ENCODE data around the gene TMEM120B.
A peak's percentile ranks its signal among the peaks of the same experiment; 100 is the strongest.

The TMEM120B gene

DNA sequence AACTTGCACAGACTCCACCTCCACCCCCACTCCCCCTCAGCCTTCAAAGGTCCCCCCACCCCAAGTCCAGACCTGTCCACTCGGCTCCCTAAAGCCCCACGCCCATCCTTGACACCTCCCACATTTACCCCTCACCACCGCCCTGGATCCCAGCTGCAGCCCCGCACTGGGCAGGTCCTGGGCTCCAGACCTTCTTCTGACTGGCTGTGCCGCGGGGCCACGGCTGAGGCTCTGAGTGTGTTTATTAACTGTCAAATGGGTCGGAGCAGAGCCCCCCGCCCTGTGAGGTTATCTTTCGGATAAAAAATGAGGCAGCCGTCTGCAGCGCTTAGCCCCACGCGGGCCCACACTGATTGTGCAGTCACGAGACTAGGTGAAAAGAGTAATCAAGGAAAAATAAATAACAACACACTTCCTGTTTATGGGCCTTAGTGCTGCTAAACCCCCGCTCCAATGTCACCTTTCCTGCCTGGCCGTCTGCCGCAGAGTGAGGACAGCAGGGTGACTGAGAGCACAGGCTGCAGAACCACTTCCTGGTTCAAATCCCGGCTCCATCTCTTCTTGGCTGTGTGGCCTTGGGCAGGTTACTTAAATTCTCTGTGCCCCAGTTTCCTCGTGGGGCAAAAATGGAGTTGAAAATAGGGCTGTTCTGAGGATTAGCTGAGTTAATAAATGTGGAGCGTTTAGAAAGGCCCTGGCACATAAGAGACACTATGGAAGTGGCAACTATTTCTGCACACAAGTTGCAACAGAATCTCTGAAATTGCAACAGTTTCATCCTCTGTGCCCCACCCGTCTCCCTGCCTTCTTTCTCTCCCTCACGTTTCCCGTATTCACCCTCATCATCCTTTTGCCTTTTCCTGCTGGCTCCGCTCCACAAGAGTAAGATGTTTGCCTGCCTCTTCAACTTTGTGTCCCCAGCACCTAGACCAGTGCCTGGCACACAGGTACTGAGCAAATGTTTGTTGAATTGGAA lies 100.7 kb downstream of the TMEM120B start:
- no peaks in the 10 kb centered on the region for H3K9me2 ChIP-seq (ENCODE audit: low read depth, low read length)
- H3K79me2 ChIP-seq (ENCODE audit: insufficient read depth, low read length): no peaks in the 10 kb centered on the region
- peaks cover 65% of the 10 kb centered on the region for H3K36me3 ChIP-seq (ENCODE audit: insufficient read depth, low read length)
- no peak for TF ChIP-seq EZH2 (IDR thresholded peaks at IDR 0.05; ENCODE audit: borderline replicate concordance, low read length)
- peak overlapping the region; percentile 85 for H3K4me2 ChIP-seq (ENCODE audit: low read length)
- peak overlapping the region; percentile 65 for H3K4me3 ChIP-seq (ENCODE audit: low read depth, low read length, poor library complexity, severe bottlenecking)
- H3F3A ChIP-seq (ENCODE audit: insufficient read depth, low read length): 0 out of 2 replicates have a peak, but pooled peaks cover 5% of the 10 kb centered on the region
- H3K9ac ChIP-seq (ENCODE audit: low read length): peak overlapping the region; percentile 58; the same call in 1 of the 2 replicates
- H2AFZ ChIP-seq (ENCODE audit: low read length): no peak overlapping the region
- peak overlapping the region; percentile 9 for H3K27ac ChIP-seq (ENCODE audit: low read depth, low read length, poor library complexity, severe bottlenecking)
- H3K27me3 ChIP-seq (ENCODE audit: insufficient read depth, low read length): no peaks in the 10 kb centered on the region
- no peaks in the 10 kb centered on the region for H4K20me1 ChIP-seq (ENCODE audit: insufficient read depth, low read length)
- H3K9me3 ChIP-seq (ENCODE audit: low read length): no peaks in the 10 kb centered on the region
- H3K4me1 ChIP-seq (ENCODE audit: insufficient read depth, low read length, severe bottlenecking): peaks cover 32% of the 10 kb centered on the region

DNA sequence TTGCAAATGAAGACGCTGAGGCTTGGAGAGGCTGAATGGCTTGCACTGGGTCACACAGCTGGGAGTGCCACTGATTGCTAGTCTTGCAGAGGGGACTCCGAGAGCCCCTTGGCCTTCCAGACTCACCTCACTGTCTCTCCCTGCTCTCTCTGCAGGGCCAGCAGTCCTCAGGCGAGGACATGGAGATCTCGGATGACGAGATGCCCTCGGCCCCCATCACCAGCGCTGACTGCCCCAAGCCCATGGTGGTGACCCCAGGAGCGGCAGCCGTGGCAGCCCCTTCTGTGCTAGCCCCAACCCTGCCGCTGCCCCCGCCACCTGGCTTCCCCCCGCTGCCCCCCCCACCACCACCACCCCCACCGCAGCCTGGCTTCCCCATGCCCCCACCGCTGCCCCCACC lies 101.4 kb downstream of the TMEM120B start:
- peak overlapping the region; percentile 85; the same call in 1 of the 2 replicates for H3K4me2 ChIP-seq (ENCODE audit: low read length)
- H3K27me3 ChIP-seq (ENCODE audit: insufficient read depth, low read length): no peaks in the 10 kb centered on the region
- no peaks in the 10 kb centered on the region for H4K20me1 ChIP-seq (ENCODE audit: insufficient read depth, low read length)
- H3K27ac ChIP-seq (ENCODE audit: low read depth, low read length, poor library complexity, severe bottlenecking): no peak overlapping the region
- H2AFZ ChIP-seq (ENCODE audit: low read length): no peak overlapping the region
- H3F3A ChIP-seq (ENCODE audit: insufficient read depth, low read length): 0 out of 2 replicates have a peak, but pooled peaks cover 5% of the 10 kb centered on the region
- H3K79me2 ChIP-seq (ENCODE audit: insufficient read depth, low read length): no peaks in the 10 kb centered on the region
- no peak overlapping the region for H3K4me3 ChIP-seq (ENCODE audit: low read depth, low read length, poor library complexity, severe bottlenecking)
- no peaks in the 10 kb centered on the region for H3K9me3 ChIP-seq (ENCODE audit: low read length)
- H3K9ac ChIP-seq (ENCODE audit: low read length): no peak overlapping the region
- TF ChIP-seq, protein P1, sequence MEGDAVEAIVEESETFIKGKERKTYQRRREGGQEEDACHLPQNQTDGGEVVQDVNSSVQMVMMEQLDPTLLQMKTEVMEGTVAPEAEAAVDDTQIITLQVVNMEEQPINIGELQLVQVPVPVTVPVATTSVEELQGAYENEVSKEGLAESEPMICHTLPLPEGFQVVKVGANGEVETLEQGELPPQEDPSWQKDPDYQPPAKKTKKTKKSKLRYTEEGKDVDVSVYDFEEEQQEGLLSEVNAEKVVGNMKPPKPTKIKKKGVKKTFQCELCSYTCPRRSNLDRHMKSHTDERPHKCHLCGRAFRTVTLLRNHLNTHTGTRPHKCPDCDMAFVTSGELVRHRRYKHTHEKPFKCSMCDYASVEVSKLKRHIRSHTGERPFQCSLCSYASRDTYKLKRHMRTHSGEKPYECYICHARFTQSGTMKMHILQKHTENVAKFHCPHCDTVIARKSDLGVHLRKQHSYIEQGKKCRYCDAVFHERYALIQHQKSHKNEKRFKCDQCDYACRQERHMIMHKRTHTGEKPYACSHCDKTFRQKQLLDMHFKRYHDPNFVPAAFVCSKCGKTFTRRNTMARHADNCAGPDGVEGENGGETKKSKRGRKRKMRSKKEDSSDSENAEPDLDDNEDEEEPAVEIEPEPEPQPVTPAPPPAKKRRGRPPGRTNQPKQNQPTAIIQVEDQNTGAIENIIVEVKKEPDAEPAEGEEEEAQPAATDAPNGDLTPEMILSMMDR (IDR thresholded peaks at IDR 0.05; ENCODE audit: low read length): no peak
- TF ChIP-seq EZH2 (IDR thresholded peaks at IDR 0.05; ENCODE audit: borderline replicate concordance, low read length): no peak
- peaks cover 61% of the 10 kb centered on the region for H3K36me3 ChIP-seq (ENCODE audit: insufficient read depth, low read length)
- H3K9me2 ChIP-seq (ENCODE audit: low read depth, low read length): no peaks in the 10 kb centered on the region
- peaks cover 32% of the 10 kb centered on the region for H3K4me1 ChIP-seq (ENCODE audit: insufficient read depth, low read length, severe bottlenecking)

DNA sequence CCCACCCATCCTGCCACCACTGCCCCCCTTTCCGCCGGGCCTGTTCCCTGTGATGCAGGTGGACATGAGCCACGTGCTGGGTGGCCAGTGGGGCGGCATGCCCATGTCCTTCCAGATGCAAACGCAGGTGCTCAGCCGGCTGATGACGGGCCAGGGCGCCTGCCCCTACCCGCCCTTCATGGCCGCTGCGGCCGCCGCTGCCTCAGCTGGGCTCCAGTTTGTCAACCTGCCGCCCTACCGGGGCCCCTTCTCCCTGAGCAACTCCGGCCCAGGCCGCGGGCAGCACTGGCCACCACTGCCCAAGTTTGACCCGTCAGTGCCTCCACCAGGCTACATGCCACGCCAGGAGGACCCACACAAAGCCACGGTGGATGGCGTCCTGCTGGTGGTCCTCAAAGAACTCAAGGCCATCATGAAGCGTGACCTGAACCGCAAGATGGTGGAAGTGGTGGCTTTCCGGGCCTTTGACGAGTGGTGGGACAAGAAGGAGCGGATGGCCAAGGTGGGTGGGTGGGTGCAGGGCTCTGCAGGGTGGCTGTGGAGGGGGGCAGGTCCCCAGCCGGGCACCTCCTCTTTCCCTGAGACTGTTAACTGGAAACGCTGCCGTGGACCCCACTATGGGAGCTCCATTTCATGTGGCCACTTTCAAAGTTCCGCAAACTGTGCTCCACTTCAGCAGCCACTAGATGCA lies 102.0 kb downstream of the TMEM120B start:
- H3K79me2 ChIP-seq (ENCODE audit: insufficient read depth, low read length): no peaks in the 10 kb centered on the region
- H3K9ac ChIP-seq (ENCODE audit: low read length): no peak overlapping the region
- H3F3A ChIP-seq (ENCODE audit: insufficient read depth, low read length): 0 out of 2 replicates have a peak, but pooled peaks cover 5% of the 10 kb centered on the region
- no peak overlapping the region for H3K4me3 ChIP-seq (ENCODE audit: low read depth, low read length, poor library complexity, severe bottlenecking)
- H3K9me3 ChIP-seq (ENCODE audit: low read length): no peaks in the 10 kb centered on the region
- TF ChIP-seq, protein P1 (IDR thresholded peaks at IDR 0.05; ENCODE audit: low read length): no peak
- no peak for TF ChIP-seq EZH2 (IDR thresholded peaks at IDR 0.05; ENCODE audit: borderline replicate concordance, low read length)
- no peaks in the 10 kb centered on the region for H3K9me2 ChIP-seq (ENCODE audit: low read depth, low read length)
- H3K4me2 ChIP-seq (ENCODE audit: low read length): no peak overlapping the region
- H3K36me3 ChIP-seq (ENCODE audit: insufficient read depth, low read length): peaks cover 61% of the 10 kb centered on the region
- H4K20me1 ChIP-seq (ENCODE audit: insufficient read depth, low read length): no peaks in the 10 kb centered on the region
- no peak overlapping the region for H3K27ac ChIP-seq (ENCODE audit: low read depth, low read length, poor library complexity, severe bottlenecking)
- no peak overlapping the region for H2AFZ ChIP-seq (ENCODE audit: low read length)
- peaks cover 32% of the 10 kb centered on the region for H3K4me1 ChIP-seq (ENCODE audit: insufficient read depth, low read length, severe bottlenecking)
- no peaks in the 10 kb centered on the region for H3K27me3 ChIP-seq (ENCODE audit: insufficient read depth, low read length)

All from OCI-LY1 (cell line).